ENCODE data around the gene TRPM4.

DNA sequence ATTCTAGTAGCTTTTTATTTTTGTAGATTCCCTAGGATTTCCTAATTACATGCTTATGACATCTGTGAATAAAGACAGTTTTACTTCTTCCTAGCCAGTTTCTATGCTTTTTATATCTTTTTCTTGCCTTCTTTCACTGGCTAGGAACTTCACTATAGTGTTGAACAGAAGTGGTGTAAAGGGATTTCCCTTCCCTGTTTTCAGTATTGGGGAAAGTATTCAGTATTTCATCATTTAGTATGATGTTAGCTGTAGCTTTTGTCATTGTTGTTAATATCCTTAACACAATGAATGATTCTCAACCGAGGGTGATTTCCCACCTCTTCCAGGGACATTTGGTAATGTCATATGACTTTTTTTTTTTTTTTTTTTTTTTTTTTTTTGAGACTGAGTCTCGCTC is 90.1 kb downstream of the TRPM4 start:
- TF ChIP-seq, protein P1, sequence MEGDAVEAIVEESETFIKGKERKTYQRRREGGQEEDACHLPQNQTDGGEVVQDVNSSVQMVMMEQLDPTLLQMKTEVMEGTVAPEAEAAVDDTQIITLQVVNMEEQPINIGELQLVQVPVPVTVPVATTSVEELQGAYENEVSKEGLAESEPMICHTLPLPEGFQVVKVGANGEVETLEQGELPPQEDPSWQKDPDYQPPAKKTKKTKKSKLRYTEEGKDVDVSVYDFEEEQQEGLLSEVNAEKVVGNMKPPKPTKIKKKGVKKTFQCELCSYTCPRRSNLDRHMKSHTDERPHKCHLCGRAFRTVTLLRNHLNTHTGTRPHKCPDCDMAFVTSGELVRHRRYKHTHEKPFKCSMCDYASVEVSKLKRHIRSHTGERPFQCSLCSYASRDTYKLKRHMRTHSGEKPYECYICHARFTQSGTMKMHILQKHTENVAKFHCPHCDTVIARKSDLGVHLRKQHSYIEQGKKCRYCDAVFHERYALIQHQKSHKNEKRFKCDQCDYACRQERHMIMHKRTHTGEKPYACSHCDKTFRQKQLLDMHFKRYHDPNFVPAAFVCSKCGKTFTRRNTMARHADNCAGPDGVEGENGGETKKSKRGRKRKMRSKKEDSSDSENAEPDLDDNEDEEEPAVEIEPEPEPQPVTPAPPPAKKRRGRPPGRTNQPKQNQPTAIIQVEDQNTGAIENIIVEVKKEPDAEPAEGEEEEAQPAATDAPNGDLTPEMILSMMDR (IDR thresholded peaks at IDR 0.05) = no peak
- no peak for TF ChIP-seq EP300 (IDR thresholded peaks at IDR 0.05)

Data from gastroesophageal sphincter (tissue), 3 donors.